Thyroid gland (tissue), 4 donors: ENCODE results near the gene ADCY10. TPM values are rescaled to one million over a fixed set of nuclear protein-coding genes. Genes with fewer than 3 reads are reported as not detected.

ENCODE experiments used
- DNase-seq, 2 donors: peaks; one replicate each; pipeline ENCODE4 v3.0.0-alpha.2; 2019
- H3K27ac ChIP-seq, 3 donors: fragments of 200-600 bp; sonication (generic); 1 replicate in 2 of 3; 2 replicates in 1 of 3; pipeline ENCODE4 v1.5.1; 2016 to 2019; ENCODE audit warnings: mild to moderate bottlenecking in 1 of 3, moderate library complexity in 1 of 3
- H3K27me3 ChIP-seq: fragments of 200-600 bp; sonication (generic); one replicate; pipeline ENCODE4 v1.5.1; 2019
- H3K36me3 ChIP-seq, 2 donors: fragments of 200-600 bp; sonication (generic); one replicate each; pipeline ENCODE4 v1.5.1; 2016 to 2019
- H3K4me1 ChIP-seq, 2 donors: fragments of 200-600 bp; sonication (generic); one replicate each; pipeline ENCODE4 v1.5.1; 2017 to 2019
- H3K4me3 ChIP-seq, 3 donors: fragments of 200-600 bp; sonication (generic); replicated peaks in 1 of 3; 1 replicate in 2 of 3; 2 replicates in 1 of 3; pipeline ENCODE4 v1.5.1; 2016; ENCODE audit warnings: mild to moderate bottlenecking in 1 of 3
- H3K9me3 ChIP-seq: fragments of 200-600 bp; sonication (generic); one replicate; pipeline ENCODE4 v1.5.1; 2017
- CTCF ChIP-seq, 6 experiments: fragments of 200-600 bp in 3 of 6; fragments of 450-650 bp in 3 of 6; sonication (generic) in 3 of 6; IDR thresholded peaks; one replicate each; pipeline ENCODE4 v1.5.1; 2016 to 2019; ENCODE audit warnings: antibody characterized with exemption in 6 of 6, mild to moderate bottlenecking in 2 of 6, inconsistent platforms in 1 of 6, moderate library complexity in 1 of 6
- POLR2A ChIP-seq, 2 donors: fragments of 450-650 bp; IDR thresholded peaks; one replicate each; pipeline ENCODE4 v1.6.1; 2017; ENCODE audit warnings: antibody characterized with exemption in 2 of 2, mild to moderate bottlenecking in 2 of 2, moderate library complexity in 1 of 2
- WGBS, 2 donors: methylation state at CpG; one replicate each; pipeline ENCODE4 v1.1.5; 2017; 5-methylcytosine and 5-hydroxymethylcytosine counted together
- intact Hi-C: fragments of 100-400 bp; cut with DNase I; formaldehyde crosslinking; loops from one replicate; pipeline ENCODE4 v1.15.1; 2023
- total RNA-seq, 4 donors: library from RNA; depleted of rRNA; stranded (reverse); fragments of >200 nt; gene quantifications; one replicate each; pipeline ENCODE4 v1.2.3, GENCODE V29; 2016

Gene ADCY10
- total RNA-seq, 4 donors from 2014 or later: 0.15 to 0.45 (median 0.40) TPM; not detected in 1

GRCh38 chr1:167947733-167948132 lies 33.8 kb upstream of the ADCY10 start:
- no peak for TF ChIP-seq POLR2A (IDR thresholded peaks at IDR 0.05)
- TF ChIP-seq CTCF (IDR thresholded peaks at IDR 0.05): no peak
- WGBS, 2 donors: 90 to 93% methylated on average over 2 of the region's 2 CpGs
- H3K27ac ChIP-seq: no peak overlapping the region
- H3K4me3 ChIP-seq: no peak overlapping the region
- H3K36me3 ChIP-seq: peaks cover 4 to 7% of the 10 kb centered on the region in 2 donors
- no peak for DNase-seq
- H3K27me3 ChIP-seq: no peaks in the 10 kb centered on the region
- intact Hi-C loops: no loop called here
- no peaks in the 10 kb centered on the region for H3K9me3 ChIP-seq
- H3K4me1 ChIP-seq: peaks cover 6 to 8% of the 10 kb centered on the region in 2 donors

GRCh38 chr1:167943541-167943940 lies 29.6 kb upstream of the ADCY10 start:
- H3K4me1 ChIP-seq: peaks cover 10 to 11% of the 10 kb centered on the region in 2 donors
- H3K27me3 ChIP-seq: no peaks in the 10 kb centered on the region
- no peak overlapping the region for H3K27ac ChIP-seq
- no peaks in the 10 kb centered on the region for H3K36me3 ChIP-seq
- no peak for TF ChIP-seq POLR2A (IDR thresholded peaks at IDR 0.05)
- TF ChIP-seq CTCF (IDR thresholded peaks at IDR 0.05): no peak
- no peak overlapping the region for H3K4me3 ChIP-seq
- no peak for DNase-seq
- H3K9me3 ChIP-seq: no peaks in the 10 kb centered on the region
- 89 to 96% methylated on average over 9 of the region's 9 CpGs for WGBS, 2 donors
- intact Hi-C loops: no loop called here

GRCh38 chr1:167940264-167940663 lies 26.3 kb upstream of the ADCY10 start:
- H3K4me3 ChIP-seq: no peak overlapping the region
- TF ChIP-seq POLR2A (IDR thresholded peaks at IDR 0.05) (no peak), CTCF (IDR thresholded peaks at IDR 0.05) (no peak)
- peaks cover 12 to 13% of the 10 kb centered on the region in 2 donors for H3K4me1 ChIP-seq
- DNase-seq: no peak
- H3K27ac ChIP-seq: no peak overlapping the region
- 96 to 100% methylated on average over 2 of the region's 2 CpGs for WGBS, 2 donors
- intact Hi-C loops: no loop called here
- no peaks in the 10 kb centered on the region for H3K27me3 ChIP-seq
- H3K36me3 ChIP-seq: no peaks in the 10 kb centered on the region
- H3K9me3 ChIP-seq: no peaks in the 10 kb centered on the region

- intact Hi-C loops: no loop called here
- Histone ChIP-seq H3K9me3 (no peaks in the 10 kb centered on the region), H3K4me3 (peak overlapping the region in 2 of 3 donors; percentile 90 to 98), H3K27ac (peak overlapping the region in 2 of 3 donors; percentile 96 to 99), H3K27me3 (no peaks in the 10 kb centered on the region), H3K4me1 (peaks cover 27 to 30% of the 10 kb centered on the region in 2 donors), H3K36me3 (no peaks in the 10 kb centered on the region)
- 50 to 52% methylated on average over 5 of the region's 5 CpGs for WGBS, 2 donors
- TF ChIP-seq CTCF (IDR thresholded peaks at IDR 0.05): no peak
- DNase-seq: no peak
Observed at GRCh38 chr1:167938080-167938636, 24.2 kb upstream of the ADCY10 start.

GRCh38 chr1:167937709-167938010 lies 23.7 kb upstream of the ADCY10 start:
- Histone ChIP-seq H3K4me1 (peaks cover 27 to 34% of the 10 kb centered on the region in 2 donors), H3K36me3 (no peaks in the 10 kb centered on the region), H3K4me3 (peak overlapping the region; percentile 11 to 98 (median 90)), H3K27me3 (no peaks in the 10 kb centered on the region), H3K27ac (peak overlapping the region; percentile 87 to 99 (median 96)), H3K9me3 (no peaks in the 10 kb centered on the region)
- 0 to 1% methylated on average over 5 of the region's 5 CpGs for WGBS, 2 donors
- no peak for DNase-seq
- TF ChIP-seq CTCF (IDR thresholded peaks at IDR 0.05) (no peak), POLR2A (IDR thresholded peaks at IDR 0.05) (no peak)
- intact Hi-C loops: no loop called here
